ENCODE data around the gene HOXB13.

Gene HOXB13

DNA sequence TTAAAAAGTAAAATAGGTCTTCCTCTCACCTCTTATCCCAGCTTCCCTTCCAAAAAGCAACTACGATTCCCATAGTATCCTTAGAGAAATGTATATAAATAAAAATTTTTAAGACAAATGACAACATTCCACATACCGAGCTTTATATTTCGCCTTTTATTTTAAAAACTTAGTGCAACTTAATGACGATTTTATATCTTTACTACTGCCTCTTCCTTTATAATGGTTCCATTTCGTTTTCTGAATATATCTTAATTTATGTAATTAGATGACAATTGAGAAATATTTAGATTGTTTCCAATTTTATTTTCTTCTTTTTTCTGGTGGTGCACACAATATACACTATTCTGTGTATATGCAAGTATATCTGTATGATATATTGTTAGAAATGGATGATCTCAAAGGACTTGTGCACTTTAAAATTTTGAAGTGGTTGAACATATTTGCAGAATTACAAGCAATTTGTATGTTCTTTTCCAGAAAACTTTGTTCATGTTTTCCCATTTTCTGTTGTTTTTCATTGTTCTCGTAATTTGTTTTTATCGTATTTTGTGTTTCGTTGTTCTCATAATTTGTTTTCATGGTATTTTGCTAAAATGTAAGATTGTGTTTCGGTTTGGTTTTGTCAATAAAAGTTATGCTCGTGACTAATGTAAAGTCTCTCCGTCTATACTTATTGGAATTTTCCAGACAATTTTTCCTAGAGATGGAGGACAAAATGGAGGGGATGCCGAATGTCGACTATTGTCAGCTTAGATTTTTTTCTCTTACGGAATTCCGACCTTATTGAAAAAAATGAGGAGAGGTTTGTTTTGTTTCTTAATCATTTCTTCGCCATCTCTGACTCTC, 20.4 kb upstream of the HOXB13 start:
- no peak for DNase-seq (ENCODE audit: low read depth in 2 of 2)

DNA sequence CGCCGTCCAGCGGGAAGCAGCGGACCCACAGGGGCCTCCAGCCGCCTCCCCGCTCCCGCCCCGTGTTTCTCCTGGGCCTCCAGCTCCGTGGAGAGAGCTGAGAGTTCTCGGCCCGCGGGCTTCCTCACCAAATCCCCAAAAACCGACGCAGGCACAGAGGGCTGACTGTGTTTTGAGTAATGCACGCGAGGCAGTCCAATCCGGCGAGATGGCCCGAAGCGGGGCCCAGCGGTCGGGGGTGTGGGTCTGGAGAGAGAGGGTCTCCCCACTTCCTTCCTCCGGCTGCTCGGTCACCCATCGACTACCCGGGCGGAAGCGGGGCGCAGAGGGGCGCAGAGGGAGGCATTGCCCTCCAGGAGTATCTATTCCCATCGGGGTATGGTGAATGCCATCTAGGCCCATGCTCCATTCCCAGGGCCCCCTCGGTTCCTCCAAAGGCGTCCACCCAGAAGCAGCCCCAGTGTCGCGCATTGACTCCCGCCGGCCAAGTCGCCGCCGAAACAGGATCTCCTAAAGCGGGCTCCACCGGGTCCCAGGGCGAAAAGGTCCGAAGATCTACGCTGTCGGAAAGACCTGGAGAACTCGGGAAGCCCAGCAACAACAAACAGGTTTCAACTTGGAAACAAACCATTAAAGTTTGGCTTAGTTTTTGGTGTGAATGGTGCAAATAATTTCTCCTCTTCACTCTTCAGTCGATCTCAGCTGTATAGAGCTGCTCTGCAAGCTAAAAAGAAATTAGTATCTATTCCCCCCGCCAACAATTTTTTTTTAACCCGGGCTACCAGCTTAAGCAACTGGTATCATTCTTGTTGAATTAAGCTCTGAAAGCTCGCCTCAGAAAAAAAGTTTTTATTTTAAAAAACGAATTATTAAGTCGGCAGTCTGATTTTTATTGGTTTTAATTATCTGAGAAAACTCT, 19.2 kb upstream of the HOXB13 start:
- DNase-seq (ENCODE audit: low read depth in 2 of 2) = no peak

GRCh38 chr17:48746916-48747444, 18.4 kb upstream of the HOXB13 start:
- DNase-seq (ENCODE audit: low read depth in 2 of 2) = no peak

GRCh38 chr17:48745381-48746275, 17.1 kb upstream of the HOXB13 start:
- no peak for DNase-seq (ENCODE audit: low read depth in 2 of 2)

- no peak for DNase-seq (ENCODE audit: low read depth in 2 of 2)
Observed at GRCh38 chr17:48740537-48740936, 12.0 kb upstream of the HOXB13 start.

DNA sequence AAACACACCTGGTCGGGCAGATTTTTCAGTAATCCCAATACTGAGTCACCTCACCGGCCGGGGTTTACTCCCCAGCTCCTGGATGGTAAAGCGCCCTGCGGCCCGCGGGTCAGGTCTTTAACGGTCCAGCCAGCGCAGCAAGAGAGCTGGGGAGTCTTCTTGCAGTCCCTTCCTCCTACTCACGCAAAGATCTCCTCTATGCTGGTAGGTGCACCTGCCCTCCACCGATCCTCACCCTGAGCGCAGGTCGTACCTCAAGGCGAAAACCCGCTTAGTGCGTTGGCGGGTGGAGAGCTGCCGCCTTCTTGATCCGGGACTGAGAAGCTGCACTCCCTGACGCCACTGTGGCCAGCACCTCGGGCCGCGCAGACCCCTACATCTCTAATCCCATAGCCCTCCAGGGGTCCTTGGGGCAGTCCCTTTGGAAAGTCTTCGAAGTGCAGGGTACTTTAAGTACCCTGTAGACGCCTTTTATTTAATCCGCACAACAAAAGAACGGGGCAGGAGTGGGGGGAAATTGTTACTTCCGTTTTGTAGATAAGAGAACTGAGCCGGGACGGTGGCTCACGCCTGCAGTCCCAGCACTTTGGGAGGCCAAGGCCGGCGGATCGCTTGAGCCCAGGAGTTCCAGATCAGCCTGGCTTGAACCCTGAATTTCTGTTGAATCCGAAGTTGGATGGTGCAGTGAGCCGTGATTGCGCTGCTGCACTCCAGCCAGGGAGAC, 10.4 kb upstream of the HOXB13 start:
- DNase-seq (ENCODE audit: low read depth in 2 of 2) = no peak

DNA sequence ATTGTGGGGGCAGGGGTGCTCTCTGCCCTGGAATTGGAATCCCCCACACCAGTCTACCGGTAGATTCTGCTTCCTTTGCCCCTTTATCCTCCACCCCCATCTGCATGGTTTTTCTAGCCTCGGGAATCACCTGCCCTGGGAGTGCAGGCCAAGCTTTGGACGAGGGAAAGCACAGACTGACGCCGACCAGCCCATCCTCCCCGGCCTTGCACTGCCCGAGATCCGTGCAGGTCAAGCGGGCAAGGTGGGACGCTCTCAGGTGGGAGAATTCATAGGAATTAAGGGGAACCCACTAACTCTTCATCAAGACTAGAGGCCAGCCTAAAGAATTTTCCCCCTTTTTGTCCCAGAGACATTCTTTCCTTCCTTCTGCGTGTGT, 9.9 kb upstream of the HOXB13 start:
- DNase-seq (ENCODE audit: low read depth in 2 of 2) = no peak

DNA sequence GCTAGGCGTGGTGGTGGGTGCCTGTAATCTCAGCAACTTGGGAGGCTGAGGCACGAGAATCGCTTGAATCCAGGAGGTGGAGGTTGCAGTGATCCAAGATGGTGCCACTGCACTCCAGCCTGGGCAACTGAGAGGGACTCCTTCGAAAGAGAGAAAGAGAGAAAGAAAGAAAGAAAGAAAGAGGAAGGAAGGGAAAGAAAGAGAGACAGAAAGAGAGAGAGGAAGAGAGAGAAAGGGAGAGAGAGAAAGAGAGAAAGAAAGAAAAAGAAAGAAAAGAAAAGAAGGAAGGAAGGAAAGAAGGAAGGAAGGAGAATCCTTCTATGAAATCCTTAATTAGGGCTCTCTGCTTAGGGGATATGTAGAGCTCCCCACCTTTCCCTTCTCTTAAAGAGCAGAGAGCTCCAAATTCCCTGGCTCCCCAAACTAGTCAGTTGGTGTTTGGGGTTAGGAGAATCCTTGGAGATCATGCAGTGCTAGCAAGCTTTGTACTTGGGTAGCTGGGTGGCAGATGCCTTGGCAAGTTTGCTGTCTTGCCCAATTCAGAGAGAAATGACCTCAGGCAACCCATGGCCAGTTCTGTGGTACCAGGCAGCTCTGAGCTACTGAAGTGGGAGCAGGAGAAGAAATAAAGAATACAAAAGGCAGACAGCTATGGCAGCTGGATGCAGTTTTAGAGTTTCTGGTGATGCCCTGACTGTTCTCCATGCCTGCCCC, 8.9 kb upstream of the HOXB13 start:
- DNase-seq (ENCODE audit: low read depth in 2 of 2) = no peak

DNA sequence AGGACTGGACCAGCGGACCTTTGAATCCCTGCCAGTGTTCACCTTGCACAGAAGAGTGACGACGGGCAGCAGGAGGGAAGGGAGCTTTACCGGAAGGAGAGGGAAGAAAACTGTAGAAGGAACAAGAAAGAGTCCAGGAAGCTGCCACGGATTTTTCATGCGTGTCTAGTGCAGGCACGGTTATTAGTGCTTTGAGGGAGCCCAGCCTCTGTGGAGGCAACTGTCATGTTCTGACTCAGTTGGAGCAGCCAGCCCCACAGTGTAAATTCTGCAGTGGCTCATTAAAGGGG, 6.5 kb upstream of the HOXB13 start:
- no peak for DNase-seq (ENCODE audit: low read depth in 2 of 2)

DNA sequence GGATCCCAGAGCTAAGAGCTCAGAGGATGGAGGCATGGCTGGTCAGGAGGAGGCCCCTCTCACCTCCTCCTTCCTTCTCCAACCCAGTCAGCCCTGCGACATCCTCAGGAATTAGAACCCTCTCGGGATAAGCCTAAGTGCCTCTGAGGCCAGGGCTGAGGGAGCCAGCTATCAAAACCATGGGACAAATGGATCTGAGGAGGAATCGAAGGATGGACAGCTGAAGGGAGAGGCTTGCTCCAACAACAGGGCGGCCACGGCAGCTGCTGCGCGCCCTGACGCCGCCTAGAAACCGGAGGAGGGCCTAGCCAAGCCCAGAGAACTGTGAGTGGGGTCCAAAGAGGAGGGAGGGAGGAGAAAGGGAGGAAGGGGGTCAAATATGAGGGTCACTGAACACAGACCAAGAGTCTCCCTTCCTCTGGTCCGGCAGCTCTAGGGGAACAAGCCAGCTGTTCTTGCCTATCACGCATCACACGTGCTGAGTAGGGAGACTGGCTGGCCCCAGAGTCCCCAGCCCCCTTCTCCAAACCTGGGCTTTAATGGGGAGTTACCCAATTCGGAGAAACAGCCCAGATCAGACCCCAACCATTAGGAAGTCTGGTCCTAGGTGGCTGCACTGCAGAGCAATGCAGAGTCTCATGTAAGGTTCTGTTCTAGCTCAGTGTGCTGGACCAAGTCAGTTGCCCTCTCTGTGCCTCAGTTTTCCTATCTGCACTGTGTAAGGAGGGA, 5.9 kb upstream of the HOXB13 start:
- no peak for DNase-seq (ENCODE audit: low read depth in 2 of 2)

- no peak for DNase-seq (ENCODE audit: low read depth in 2 of 2)
Observed at GRCh38 chr17:48733632-48734328, 5.2 kb upstream of the HOXB13 start.

- no peak for DNase-seq (ENCODE audit: low read depth in 2 of 2)
Observed at GRCh38 chr17:48732688-48733629, 4.4 kb upstream of the HOXB13 start.

GRCh38 chr17:48731355-48731754, 2.8 kb upstream of the HOXB13 start:
- DNase-seq (ENCODE audit: low read depth in 2 of 2) = no peak

- DNase-seq (ENCODE audit: low read depth in 2 of 2) = no peak
Observed at GRCh38 chr17:48730240-48730550, 1.6 kb upstream of the HOXB13 start.

GRCh38 chr17:48729335-48730239, 1.0 kb upstream of the HOXB13 start:
- DNase-seq (ENCODE audit: low read depth in 2 of 2) = no peak

- no peak for DNase-seq (ENCODE audit: low read depth in 2 of 2)
Observed at GRCh38 chr17:48727415-48728175, 955 bp downstream of the HOXB13 start.

All from fibroblast of skin of left biceps (primary cell).